Measurements from ENCODE around the gene FAM120AOS.

- TF ChIP-seq CTCF (IDR thresholded peaks at IDR 0.05; ENCODE audit: low read length) (no peak), EZH2 (IDR thresholded peaks at IDR 0.05; ENCODE audit: borderline replicate concordance, low read length) (no peak)
These were observed 11.0 kb upstream of the FAM120AOS start for GRCh38 chr9:93464395-93464794.

All from OCI-LY1 (cell line).